Measurements from ENCODE around the gene CASKIN1.

Gene CASKIN1

DNA sequence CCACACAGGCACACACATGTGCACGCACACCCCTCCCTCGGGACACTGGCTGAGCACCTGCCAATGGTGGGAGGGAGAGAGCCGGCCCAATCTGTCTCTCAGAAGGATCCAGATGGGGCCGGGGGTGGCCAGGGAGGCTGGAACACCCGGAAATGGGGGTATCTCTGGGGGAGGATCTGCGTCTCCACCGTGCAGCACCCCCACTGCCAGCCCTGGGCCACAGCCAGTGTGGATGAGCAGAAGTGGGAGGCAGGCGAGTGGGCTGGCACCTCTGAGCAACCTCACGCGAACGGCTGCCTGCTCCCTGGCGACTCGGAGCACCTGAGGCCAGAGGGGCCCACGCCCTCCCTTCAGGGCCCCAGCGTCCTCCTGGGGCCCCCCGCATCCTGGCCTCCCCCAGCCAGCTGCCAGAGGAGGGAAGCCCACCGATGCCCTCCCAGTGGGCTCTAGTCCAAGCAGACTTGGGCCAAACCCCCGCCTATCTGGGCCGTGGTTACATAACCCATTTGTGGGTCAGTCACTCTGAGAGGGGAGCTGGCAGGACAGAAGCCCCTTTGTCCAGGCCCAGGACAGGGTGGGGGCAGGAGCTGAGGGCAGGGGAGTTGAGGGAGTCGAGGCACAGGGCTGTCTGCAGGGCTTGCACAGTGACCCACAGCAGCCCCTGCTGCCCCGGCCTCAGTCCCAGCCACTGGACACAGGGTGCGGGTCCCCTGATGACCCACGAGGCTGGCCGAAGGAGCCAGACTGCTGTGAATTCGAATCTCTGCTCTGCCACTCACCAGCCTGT is 5.6 kb downstream of the CASKIN1 start:
- no peak for DNase-seq

DNA sequence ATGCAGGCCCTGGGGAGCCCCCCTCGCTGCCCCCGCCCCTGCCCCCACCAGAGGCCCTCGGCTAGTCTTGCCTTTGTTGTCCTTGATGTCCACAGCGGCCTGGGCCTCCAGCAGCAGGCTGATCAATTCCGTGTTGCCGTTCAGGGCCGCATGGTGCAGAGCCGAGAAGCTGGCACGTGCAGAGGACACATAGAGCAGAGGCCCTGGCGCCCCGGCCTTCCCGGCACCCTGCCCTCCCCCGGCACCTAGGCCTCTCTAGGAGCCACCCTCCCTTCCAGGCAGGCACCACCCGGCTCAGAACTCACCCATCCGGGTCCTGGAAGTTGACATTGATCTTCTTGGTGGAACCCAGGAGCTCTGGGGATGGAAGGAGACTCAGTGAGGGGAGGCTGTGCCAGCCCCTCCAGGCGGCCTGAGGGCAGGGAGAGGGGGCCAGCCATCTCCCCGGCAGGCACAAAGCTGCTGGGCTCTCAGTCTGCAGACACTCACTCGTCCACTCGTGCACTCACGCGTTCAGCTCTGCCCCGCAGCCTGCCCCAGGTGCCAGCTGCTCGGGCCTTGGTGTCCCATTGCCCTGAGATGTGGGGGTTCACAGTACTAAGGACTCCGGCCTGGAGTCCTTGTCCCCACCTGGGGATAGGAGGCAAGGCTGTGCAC is 6.3 kb downstream of the CASKIN1 start:
- no peak for DNase-seq

DNA sequence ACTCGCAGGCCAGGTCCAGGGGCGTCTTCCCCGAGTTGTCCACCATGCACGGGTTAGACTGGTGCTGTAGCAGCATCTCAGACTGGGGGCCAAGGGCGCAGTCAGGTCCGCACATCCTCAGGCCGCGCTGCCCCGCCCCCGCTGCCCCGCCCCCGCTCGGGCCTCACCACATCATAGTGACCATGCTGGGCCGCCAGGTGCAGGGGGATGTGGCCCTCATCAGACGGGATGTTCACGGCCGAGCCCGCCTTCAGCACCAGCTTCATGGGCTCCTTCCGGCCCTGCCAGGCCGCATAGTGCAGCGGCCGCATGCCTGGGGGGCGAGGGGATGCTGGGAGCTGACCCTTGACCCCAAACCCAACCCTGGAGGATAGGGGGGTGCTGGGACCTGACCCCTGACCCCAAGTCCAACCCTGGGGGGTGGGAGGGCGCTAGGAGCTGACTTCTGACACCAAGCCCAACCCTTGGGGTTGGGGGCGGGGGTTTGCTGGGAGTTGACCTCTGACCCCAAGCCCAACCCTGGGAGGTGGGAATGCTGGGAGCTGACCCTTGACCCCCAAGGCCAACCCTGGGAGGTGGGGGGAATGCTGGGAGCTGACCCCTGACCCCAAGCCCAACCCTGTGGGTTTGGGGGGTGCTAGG is 7.0 kb downstream of the CASKIN1 start:
- DNase-seq: no peak

DNA sequence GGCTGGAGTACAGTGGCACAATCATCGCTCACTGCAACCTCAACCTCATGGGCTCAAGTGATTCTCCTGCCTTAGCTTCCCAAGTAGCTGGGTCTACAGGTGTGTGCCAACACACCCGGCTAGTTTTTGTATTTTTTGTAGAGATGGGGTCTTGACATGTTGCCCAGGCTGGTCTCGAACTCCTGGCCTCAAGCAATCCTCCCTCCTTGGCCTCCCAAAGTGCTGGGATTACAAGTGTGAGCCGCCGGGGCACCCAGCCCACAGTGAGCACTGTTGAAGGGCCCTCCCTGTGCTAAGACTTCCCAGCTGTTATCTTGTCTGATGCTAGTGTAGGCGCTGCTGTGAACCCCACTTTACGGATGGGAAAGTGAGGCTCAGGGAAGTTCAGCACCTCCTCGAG is 8.0 kb downstream of the CASKIN1 start:
- no peak for DNase-seq

DNA sequence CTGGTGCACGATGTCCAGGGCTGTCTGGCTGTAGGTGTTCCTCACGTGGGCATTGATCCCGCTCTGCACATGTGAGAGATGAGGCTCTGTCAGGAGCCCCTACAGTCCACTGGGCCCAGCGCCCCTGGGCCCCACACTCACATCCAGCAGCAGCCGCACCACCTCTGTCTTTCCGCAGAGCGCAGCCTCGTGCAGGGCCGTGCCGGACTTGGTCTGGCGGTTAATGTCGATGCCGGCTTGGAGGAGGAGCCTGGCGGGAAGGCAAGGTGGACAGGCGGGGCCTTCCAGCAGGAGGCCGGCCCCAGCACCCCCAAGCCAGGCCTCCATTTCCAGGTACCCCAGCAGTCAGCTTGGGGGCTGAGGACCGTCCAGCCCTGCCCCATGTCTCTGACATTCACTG is 9.2 kb downstream of the CASKIN1 start:
- no peak for DNase-seq

DNA sequence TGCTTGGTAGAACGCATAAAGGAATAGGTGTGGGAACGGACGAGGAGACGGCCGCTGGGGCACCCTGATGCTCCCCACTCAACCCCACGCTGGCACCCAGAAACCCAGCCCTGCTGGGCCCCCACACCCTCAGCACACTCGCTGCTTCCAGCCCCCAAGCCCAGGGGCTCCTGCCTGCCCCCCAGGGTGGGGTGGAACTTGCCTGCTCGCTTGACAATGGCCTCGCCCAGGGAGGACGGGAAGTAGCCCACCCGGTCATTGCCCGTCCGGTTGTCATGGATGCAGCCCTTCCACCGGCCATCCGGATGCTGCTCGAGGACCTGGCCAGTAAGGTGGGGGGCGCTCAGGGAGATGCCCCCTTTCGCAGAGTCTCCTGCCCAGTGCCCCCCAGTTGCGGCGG is 9.9 kb downstream of the CASKIN1 start:
- no peak for DNase-seq

DNA sequence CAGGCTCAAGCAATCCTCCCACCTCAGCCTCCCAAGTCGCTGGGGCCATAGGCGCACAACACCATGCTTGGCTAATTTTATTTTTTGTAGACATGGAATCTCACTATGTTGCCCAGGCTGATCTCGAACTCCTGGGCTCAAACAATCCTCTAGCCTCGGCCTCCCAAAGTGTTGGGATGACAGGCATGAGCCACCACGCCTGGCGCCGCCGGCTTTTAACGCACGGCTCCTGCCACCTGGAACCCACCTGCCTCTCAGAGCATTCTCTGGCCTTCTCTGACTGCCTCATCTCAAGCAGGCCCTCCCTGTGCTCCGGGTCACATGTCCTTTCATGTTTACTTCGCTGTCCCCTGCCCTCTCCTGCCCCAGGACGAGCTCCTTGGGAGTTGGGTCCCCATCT is 10.3 kb downstream of the CASKIN1 start:
- no peak for DNase-seq

DNA sequence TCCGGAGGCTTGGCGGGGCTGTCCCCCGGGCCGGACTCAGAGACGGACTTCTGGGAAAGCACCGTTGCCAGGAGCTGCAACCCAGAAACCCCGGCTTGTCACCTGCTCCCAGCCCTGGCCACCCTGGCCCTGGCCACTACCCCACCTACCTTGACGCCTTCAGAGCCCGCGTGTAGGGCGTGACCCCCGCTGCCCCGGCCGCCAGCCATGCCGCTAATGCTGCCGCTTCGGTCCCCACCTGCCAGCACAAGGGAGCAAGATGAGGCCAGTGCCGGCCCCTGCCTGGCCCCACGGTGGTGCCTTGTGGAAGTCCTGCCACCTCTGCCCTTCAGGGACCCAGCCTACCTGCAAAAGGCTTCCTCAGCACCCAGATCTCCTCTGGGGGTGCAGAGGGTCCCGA is 11.4 kb downstream of the CASKIN1 start:
- DNase-seq: no peak

DNA sequence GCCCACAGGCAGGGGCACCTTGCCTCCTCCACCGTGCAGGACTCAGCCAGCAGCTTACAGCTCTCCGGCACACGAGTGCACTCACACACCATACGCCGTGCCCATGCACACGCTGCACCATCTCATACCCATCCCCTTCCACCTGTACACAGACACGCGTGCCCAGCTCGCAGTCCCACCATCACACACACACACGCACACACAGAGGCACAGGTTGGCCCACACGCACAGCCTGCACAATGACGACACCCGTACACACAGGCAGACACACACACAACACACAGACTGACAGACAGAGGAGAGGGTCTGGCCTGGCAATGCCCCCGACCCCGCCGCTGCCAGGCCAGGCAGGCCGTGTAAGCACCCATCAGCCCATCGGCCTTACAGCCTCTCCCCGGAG is 12.1 kb downstream of the CASKIN1 start:
- no peak for DNase-seq

DNA sequence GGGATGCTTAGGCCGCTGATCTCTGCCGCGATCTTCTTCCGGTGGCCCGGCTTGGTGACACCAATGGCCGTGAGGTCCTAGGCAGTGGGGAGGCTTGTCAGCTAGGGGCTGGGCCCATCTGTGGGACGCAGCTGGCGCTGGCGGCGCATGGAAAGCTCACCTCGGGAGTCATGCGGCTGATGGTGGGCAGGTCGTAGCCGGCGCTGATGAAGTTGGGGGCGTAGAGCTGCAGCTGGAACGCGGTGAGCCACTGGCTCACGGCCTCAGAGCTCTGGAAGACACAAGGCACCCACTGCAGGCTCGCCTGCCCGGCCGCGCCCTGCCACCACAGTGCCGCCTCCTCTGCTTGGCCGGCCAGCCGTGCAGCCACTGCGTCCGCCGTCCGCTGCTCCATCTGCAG is 12.7 kb downstream of the CASKIN1 start:
- DNase-seq: no peak

DNA sequence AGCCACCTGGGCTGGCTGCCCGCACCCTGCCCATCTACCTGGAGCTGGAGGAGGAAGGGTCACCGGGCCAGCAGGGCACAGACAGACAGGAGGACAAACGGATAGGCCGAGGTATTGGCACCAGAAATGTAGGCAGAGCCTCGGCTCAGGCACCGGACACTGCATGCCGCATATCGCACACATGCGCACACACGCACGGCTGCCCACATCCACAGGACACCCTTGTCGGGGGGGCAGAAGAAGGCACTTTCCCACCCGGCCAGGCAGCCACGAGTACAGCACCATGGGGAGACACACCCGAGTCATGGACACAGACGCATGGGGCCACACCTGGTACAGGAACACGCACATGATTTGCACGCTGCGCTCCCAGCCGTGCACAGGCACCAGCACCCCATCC is 14.5 kb downstream of the CASKIN1 start:
- no peak for DNase-seq

DNA sequence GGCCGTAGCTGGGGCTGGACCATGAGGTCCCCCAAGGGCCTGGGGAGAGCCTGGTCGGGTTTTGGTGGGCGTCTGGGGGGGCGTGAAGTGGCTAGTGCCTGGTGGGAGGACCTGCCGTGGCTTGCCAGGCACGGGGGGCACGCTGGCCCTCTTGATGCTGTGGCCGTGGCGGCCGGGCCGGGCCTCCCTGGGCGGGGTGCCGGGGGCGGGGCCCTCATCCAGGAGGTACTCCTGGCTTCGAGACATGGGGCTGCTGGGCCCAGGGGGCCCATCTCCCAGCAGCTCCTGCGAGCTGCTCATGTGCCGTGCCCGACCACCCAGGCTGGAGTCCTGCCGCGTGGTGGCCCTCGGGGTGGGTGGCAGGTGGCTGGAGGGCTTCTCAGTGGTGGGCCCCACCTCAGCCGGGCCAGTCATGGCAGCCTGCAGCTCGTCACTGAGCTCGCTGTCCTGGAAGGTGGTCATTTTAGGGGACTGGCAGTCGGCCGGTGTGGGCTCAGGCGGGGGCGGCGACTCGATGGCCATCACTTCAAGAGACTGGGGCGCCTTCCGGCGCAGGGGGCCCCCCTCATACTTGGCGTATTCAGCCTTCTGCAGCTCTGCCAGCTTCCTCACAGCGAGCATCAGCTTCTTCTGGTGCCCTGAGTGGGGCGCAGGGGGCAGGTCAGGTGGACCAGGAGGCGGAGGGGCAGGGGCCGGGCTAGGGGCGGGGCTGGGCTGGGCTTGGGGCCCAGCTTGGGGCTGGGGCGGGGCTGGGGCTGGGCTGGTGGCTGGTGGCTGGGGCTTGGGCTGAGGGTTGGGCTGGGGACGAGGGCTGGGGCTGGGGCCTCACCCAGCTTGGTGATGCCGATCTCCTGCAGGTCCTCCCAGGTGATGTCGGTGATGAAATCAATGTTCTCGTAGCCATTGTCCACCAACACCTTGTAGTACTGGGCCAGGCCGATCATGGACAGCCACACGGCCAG is 15.2 kb downstream of the CASKIN1 start:
- no peak for DNase-seq

DNA sequence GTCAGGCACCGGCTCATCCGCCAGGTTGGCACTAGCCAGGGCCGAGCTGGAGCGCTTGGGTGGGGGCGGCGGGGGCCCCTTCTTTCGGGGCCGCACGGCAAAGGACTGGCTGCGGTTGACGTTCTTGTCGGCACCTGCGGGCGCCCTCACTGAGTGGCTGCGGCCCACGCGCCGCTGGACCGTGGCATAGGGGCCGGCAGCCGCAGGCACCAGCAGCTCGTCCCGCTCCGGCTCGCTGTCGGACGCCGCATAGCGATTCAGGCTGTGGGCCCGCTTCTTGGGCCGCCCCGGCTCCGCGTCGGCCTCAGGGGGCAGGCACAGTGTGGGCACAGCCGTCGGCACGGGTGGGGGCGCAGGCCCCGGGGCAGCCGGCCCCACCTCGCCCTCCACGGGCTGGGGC is 15.9 kb downstream of the CASKIN1 start:
- no peak for DNase-seq

DNA sequence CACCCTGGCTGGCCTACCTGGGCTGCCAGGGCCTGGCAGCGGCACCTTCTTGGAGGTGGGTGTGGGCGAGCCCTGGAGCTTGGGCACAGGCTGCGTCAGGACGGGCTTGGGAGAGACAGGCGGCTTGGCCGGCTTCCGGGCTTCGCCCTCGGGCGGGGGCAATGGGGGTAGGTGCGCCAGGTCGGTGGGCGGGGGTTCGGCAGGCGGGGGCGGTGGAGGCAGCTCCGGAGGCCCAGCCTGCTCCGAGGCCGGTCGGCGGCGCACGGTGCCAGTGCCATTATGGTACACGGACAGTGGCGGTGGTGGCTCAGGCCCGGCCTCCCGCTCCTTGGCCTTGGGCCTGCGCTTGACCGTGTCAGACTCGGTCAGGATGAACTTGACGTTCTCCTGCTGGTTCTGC is 16.8 kb downstream of the CASKIN1 start:
- DNase-seq: no peak

DNA sequence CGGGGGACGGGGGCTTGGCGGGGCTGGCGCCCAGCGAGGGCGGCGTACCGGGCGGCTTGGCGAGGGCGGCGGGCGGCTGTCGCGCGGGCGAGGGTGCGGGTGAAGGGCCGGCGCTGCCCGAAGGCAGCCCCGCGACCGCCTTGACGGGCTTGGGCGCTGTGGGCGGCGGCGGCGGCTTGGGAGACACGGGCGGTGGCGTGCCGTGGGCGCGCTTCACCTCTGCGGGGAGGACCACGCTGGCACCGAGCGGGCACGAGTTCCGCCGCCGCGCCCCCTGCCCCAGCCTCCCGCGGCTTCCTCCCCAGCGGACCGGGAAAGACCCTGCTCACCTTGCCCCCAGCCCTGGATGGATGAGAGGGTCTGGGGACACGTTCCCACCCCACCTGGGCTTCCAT is 17.3 kb downstream of the CASKIN1 start:
- DNase-seq: no peak

DNA sequence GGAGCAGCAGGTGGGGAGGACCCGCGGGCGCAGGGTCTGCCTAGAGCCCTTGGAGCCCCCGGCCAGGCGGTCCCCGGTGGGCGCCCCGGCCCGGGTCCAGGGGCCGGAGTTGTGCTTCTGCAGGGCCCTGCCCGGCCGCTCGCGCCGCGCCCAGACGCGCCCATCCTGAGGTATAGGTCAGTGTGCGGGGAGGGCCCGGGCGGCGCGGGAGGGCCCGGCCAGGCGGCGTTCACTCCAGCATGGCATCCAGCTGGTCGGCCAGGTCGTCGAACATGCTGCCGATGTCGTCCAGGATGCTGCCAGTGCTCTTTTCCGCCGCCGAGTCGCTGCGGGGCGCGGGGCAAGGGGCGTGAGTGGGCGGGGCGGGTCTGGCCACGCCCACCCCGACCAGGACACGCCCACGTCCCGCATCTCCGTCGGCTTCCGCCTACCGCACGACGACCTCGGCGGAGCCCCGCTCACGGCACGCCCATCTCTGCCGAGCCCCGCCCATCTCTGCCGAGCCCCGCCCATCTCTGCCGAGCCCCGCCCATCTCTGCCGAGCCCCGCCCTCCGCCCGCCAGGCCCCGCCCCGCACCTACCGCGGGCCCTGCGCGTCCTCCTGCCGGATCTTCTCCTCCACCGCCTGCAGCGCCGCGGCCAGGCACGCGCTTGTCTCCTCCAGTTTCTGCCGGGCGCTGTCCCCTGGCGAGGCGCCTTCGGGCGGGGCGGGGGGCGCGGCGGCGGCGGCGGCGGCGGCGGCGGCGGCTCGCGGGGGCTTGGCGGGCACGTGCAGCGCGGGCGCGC is 17.9 kb downstream of the CASKIN1 start:
- DNase-seq: no peak

DNA sequence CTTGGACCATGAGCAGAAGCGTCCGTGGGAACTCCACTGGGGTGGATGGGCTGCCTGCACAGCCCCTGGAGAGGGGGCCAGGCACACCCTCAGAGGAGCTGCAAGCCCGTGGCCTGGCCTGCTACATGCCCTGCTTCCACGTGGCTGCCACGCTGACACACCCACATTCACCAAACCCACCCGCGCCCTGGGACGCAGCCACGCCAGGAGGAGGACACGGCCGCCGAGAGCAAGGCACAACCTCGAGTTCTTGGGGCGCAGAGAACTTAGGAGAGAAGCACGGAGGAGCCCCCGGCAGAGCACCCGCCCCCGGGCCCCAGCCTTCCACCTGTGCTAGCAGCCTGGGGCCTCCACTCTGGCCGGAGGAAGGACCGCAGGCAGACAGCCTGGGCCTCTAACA is 18.8 kb downstream of the CASKIN1 start:
- no peak for DNase-seq

DNA sequence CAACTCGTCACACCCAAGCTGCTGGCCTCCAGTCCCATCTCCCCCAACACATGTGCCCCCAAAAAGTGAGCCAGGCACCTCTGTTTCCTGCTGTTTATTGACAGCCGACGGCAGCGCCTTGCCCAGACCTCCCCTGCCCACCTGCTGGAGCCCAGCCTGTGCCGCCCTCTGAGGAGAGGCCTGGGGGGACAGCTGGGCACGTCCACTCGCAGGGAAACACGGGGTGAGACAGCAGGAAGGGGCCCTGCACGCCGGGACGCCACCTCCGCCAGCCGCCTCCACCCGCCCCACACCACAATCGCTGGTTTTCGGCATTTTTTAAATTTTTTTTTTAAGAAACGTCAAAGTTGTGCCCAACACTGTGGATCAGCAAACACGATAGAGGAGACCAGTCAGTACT is 19.3 kb downstream of the CASKIN1 start:
- DNase-seq: no peak

DNA sequence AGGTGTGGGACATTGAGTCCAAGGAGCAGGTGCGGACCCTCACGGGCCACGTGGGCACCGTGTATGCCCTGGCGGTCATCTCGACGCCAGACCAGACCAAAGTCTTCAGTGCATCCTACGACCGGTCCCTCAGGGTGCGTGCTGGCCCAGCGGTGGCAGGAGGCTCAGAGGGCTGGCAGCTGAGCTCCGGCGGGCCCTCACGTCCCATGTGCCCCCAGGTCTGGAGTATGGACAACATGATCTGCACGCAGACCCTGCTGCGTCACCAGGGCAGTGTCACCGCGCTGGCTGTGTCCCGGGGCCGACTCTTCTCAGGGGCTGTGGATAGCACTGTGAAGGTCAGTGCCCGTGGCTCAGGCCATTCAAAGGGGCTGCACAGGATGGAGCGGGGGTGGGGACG is 20.4 kb downstream of the CASKIN1 start:
- DNase-seq: no peak

DNA sequence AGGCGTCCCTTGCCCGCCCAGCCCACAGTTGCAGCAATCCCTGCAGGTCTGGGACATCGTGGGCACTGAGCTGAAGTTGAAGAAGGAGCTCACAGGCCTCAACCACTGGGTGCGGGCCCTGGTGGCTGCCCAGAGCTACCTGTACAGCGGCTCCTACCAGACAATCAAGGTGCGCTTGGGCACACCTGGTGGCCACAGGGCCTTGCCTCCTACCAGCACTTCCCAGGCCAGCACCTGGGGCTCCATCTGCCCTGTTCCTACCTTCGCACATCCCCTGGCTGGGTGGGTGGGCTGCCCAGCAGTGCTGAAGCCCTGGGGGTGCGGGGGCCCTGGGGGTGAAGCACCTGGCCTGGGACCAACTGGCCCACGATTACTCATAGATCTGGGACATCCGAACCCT is 21.0 kb downstream of the CASKIN1 start:
- DNase-seq: no peak

DNA sequence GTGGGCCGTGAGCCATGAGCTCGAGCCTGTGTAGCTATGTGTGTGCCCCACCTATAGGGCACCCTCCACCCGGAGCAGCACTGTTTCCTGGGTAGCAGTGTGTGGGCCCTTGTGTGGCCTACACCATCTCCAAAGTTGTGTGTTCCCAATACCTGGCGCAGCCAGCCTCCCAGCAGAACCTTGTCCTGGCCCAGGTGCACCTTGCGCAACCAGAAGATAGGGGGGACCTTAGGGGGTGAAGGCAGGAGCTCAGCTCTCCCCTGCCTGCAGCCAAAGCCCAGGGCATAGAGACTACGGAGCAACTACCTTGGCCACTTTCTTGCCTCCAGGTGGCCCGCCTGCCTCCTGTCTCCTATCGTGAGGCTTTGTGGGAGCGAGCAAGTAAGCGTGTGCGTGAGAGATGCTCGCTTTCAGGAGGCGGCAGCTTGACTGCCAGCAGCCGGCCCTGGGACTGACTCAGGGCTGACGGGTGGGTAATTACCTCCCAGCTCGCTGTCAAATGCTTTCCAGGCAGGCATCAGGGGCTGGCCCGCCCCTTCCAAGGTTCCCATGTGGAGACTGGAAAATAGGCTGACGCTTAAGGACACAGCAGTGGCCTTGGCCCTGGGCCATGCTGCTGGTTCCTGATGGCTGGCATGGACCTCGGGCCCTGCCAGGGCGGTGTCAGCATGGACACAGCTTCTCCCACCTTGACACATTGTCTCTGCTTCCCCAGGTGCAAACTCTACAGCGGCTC is 21.8 kb downstream of the CASKIN1 start:
- DNase-seq: no peak

DNA sequence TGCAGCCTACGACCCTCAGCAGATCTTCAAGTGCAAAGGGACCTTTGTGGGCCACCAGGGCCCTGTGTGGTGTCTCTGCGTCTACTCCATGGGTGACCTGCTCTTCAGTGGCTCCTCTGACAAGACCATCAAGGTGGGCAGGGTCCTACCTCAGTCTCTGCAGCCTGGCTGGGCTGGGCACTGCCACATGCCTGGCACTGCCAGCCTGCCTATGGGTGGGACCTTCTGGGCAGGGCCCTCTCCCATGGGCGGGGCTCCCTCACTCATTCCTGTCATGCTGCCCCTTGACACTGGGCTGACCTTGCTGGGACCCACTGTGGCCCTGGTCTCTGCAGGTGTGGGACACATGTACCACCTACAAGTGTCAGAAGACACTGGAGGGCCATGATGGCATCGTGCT is 22.5 kb downstream of the CASKIN1 start:
- no peak for DNase-seq

Data from GF-D8 (cell line).